Skeletal muscle tissue (tissue), 4 donors: Measurements from ENCODE around the gene KIAA1328. TPM values are rescaled to one million over a fixed set of nuclear protein-coding genes. Genes with fewer than 3 reads are reported as not detected.

Experiments used
- H3K27ac ChIP-seq: one replicate; pipeline ENCODE4 v1.7.0; 2013; ENCODE audit warnings: mild to moderate bottlenecking, low read depth, low read length, inconsistent platforms
- H3K27me3 ChIP-seq, 3 donors: one replicate each; pipeline ENCODE4 v1.7.0; 2013; ENCODE audit warnings: low read length in 3 of 3; ENCODE audit not compliant: control insufficient read depth in 3 of 3, insufficient read depth in 3 of 3
- H3K36me3 ChIP-seq, 3 donors: one replicate each; pipeline ENCODE4 v1.7.0; 2013; ENCODE audit warnings: low read length in 3 of 3; ENCODE audit not compliant: control insufficient read depth in 3 of 3, insufficient read depth in 3 of 3
- H3K4me1 ChIP-seq, 3 donors: one replicate each; pipeline ENCODE4 v1.7.0; 2013; ENCODE audit warnings: low read length in 3 of 3, mild to moderate bottlenecking in 3 of 3; ENCODE audit not compliant: control insufficient read depth in 3 of 3, insufficient read depth in 3 of 3
- H3K4me3 ChIP-seq, 3 donors: one replicate each; pipeline ENCODE4 v1.7.0; 2013; ENCODE audit warnings: low read length in 3 of 3
- H3K9ac ChIP-seq, 3 donors: one replicate each; pipeline ENCODE4 v1.7.0; 2013; ENCODE audit warnings: low read length in 3 of 3, mild to moderate bottlenecking in 3 of 3, moderate library complexity in 2 of 3, low read depth in 1 of 3
- H3K9me3 ChIP-seq, 3 donors: one replicate each; pipeline ENCODE4 v1.7.0; 2013; ENCODE audit warnings: low read length in 3 of 3; ENCODE audit not compliant: control insufficient read depth in 3 of 3
- total RNA-seq: library from RNA; depleted of rRNA; stranded (reverse); fragments of >200 nt; gene quantifications from one replicate; pipeline ENCODE4 v1.2.3, GENCODE V29; 2014
- donor health status: Osteomylitis.

Gene KIAA1328
- total RNA-seq, 1 donor from 2014 or later = 16.2 TPM

DNA sequence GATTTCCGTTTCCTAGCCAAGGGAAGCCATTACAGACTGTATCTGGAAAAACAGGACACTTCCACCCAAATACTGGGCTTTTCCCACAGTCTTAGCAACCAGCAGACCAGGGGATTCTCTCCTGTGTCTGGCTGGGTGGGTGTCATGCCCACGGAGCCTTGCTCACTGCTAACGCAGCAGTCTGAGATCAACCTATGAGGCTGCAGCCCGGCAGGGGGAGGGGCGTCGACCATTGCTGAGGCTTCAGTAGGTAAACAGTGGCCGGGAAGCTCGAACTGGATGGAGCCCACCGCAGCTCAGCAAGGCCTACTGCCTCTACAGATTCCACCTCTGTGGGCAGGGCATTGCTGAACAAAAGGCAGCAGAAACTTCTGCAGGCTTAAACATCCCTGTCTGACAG lies 131.1 kb downstream of the KIAA1328 start:
- H3K9me3 ChIP-seq = no peaks in the 10 kb centered on the region
- H3K36me3 ChIP-seq = peaks cover 0 to 2% (median 0%) of the 10 kb centered on the region in 3 donors

DNA sequence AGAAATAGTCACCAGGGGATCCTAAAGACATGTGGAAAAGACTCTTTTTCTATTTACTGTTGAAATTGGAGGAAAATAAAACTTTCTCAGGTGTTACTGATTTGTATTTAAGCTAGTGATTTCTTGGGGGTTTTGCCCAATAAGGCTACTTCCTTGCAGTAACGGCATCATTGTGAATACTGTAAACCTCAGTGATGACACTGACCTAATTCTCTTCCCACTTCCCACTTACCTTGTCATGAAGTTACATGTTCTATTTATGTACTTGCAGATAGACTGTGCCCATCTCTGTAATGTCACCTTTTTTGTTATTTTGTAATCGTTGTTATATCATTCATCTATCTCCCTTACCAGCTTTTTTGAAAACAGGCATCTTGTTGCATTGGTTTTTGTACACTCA lies 134.5 kb downstream of the KIAA1328 start:
- H3K27me3 ChIP-seq = no peaks in the 10 kb centered on the region
- H3K9ac ChIP-seq = no peak overlapping the region

More for the DNA sequence above, 131.1 kb downstream of the KIAA1328 start:
- Histone ChIP-seq H3K9ac (no peak overlapping the region), H3K27me3 (no peaks in the 10 kb centered on the region), H3K27ac (no peak overlapping the region), H3K4me1 (no peaks in the 10 kb centered on the region), H3K4me3 (no peak overlapping the region)

DNA sequence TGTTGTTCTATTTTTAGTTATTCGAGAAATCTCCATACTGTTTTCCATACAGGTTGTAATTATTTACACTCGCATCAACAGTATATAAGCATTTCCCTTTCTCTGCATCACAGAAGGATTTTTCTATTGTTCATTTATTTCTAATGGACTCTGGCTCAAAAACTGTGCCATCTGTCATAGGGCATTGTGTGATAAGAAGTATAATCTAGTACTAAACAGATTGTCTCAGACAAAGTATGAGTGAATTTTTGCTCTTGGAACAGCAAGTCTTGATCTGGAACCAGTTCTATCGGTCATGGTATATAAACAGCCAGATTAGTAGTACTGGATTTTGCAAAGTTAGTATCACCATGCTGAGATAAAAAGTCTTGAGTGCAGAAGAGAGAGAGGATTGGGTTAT lies 145.8 kb downstream of the KIAA1328 start:
- no peaks in the 10 kb centered on the region for H3K36me3 ChIP-seq

More for the DNA sequence above, 134.5 kb downstream of the KIAA1328 start:
- H3K9me3 ChIP-seq = no peaks in the 10 kb centered on the region
- H3K27ac ChIP-seq = no peak overlapping the region
- H3K4me1 ChIP-seq = no peaks in the 10 kb centered on the region
- peaks cover 0 to 2% (median 0%) of the 10 kb centered on the region in 3 donors for H3K36me3 ChIP-seq
- H3K4me3 ChIP-seq = no peak overlapping the region

DNA sequence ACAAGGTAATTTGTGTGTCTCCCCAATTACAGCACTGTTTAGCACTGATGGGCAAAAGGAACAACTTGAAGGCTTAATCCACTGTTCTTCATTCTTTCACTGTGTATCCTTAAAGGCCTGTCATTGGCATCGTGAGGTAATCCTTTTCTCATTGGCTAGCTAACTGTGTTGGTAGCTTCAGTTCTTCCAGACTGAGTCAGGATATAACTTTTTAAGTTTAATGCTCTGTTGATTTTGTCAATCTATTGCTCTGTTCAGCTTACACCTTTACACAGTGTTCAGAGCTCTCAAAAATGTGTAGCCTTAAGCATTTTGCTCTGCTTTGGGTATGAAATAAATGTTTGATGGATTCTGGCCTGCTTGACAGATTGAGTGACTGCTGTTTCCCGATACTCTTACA lies 148.2 kb downstream of the KIAA1328 start:
- Histone ChIP-seq H3K27me3 (no peaks in the 10 kb centered on the region), H3K4me3 (no peak overlapping the region), H3K9me3 (peaks cover 0 to 3% (median 0%) of the 10 kb centered on the region in 3 donors), H3K36me3 (no peaks in the 10 kb centered on the region), H3K9ac (no peak overlapping the region), H3K27ac (no peak overlapping the region), H3K4me1 (no peaks in the 10 kb centered on the region)

More for the DNA sequence above, 145.8 kb downstream of the KIAA1328 start:
- no peak overlapping the region for H3K9ac ChIP-seq
- H3K27me3 ChIP-seq = no peaks in the 10 kb centered on the region
- H3K4me3 ChIP-seq = no peak overlapping the region
- peaks cover 0 to 3% (median 0%) of the 10 kb centered on the region in 3 donors for H3K9me3 ChIP-seq
- H3K4me1 ChIP-seq = no peaks in the 10 kb centered on the region
- H3K27ac ChIP-seq = no peak overlapping the region

DNA sequence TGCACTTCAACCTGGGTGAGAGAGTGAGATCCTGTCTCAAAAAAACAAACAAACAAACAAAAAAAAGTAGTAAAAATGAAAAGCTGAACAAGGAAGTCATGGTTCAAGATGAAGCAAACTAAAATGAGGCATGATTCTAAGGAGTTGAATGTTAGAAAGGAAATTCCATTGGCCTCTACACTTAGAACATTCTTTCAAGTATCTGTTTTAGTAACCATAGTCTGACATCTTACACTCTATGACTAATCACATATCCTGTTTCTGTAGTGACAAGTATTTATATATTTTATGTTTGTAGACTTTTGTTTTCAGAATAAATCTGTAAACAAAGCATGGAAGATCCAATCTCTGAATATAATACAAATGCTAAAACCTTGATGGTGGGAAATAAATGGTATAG lies 164.1 kb downstream of the KIAA1328 start:
- no peaks in the 10 kb centered on the region for H3K4me1 ChIP-seq
- H3K9ac ChIP-seq = no peak overlapping the region
- H3K9me3 ChIP-seq = no peaks in the 10 kb centered on the region
- peaks cover 0 to 1% (median 0%) of the 10 kb centered on the region in 3 donors for H3K36me3 ChIP-seq
- no peak overlapping the region for H3K4me3 ChIP-seq
- no peak overlapping the region for H3K27ac ChIP-seq
- H3K27me3 ChIP-seq = no peaks in the 10 kb centered on the region

DNA sequence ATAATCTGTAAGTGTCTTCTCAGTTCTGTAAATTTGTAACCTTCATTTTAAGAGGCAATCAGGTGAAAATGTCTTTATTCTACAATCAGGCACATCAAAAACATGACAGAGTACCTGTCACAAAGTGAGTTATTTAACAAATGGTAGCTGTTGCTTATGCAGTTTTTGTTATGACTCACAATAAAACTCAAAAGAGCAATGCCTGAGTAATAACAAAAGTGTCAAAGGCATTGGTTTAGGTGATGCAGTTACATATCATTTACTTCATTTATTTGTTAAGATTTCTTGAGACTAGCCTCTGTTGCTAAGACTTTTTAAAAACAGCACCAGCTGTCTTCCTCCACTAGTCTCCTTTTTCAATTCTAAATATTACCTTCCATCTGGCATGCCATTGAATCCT lies 177.8 kb downstream of the KIAA1328 start:
- H3K27me3 ChIP-seq = no peaks in the 10 kb centered on the region

DNA sequence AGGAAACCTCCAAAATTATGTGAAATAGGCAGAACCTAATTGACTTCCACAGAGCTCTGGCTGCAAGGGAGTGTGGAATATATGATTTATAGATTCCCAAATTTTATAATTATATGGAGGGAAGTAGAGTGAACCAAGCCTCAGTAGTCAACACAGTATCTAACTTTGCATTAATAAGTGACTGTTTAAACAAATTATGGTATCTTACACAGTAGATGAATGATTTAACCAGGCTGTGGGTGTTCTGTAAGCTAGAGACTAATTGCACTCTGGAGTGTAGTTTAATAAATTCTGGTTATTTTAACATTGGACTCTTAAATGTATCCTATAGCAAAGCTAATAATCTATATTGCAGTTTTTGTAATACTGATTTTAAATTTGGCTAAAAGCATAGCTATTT lies 183.5 kb downstream of the KIAA1328 start:
- H3K9me3 ChIP-seq = peaks cover 0 to 9% (median 3%) of the 10 kb centered on the region in 3 donors
- no peak overlapping the region for H3K27ac ChIP-seq

More for the DNA sequence above, 177.8 kb downstream of the KIAA1328 start:
- Histone ChIP-seq H3K4me1 (no peaks in the 10 kb centered on the region), H3K36me3 (no peaks in the 10 kb centered on the region), H3K27ac (no peak overlapping the region), H3K4me3 (no peak overlapping the region), H3K9ac (no peak overlapping the region), H3K9me3 (no peaks in the 10 kb centered on the region)

DNA sequence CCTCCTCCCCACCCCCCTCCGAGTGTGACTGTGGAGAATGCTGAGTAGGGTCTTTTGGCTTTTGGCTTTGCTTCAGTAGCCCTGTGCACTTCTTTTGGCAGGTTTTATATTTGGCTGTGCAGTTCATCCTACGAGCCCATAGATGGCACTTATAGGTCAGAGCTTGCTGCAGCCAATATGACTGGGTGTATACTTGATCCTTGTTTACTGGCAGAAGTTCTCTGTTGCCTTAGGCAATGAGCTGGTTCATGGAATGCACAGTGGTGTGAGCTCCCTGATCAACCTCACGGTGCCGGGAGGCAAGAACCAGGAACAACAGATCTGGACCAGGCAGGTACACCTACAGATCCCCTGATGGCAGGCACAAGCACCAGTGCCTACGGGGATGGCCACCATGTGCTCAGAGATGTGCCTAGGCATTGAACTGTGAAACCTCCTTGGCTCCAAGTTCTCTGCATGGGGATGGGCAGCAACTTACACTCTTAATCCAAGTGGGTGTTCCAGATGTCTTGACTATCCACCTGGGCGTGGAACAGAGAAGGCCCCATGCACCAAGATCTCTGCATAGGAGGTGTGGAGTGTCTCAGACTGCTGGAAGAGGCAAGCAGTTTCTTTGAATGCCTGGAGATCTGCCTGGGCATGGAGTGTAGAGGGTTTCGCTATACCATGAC lies 190.4 kb downstream of the KIAA1328 start:
- Histone ChIP-seq H3K36me3 (peaks cover 0 to 5% (median 3%) of the 10 kb centered on the region in 3 donors), H3K9ac (no peak overlapping the region), H3K4me3 (no peak overlapping the region), H3K27me3 (no peaks in the 10 kb centered on the region), H3K27ac (no peak overlapping the region), H3K9me3 (peaks cover 0 to 9% (median 9%) of the 10 kb centered on the region in 3 donors), H3K4me1 (no peaks in the 10 kb centered on the region)

More for the DNA sequence above, 183.5 kb downstream of the KIAA1328 start:
- Histone ChIP-seq H3K36me3 (no peaks in the 10 kb centered on the region), H3K27me3 (no peaks in the 10 kb centered on the region), H3K4me1 (no peaks in the 10 kb centered on the region), H3K4me3 (no peak overlapping the region), H3K9ac (no peak overlapping the region)

DNA sequence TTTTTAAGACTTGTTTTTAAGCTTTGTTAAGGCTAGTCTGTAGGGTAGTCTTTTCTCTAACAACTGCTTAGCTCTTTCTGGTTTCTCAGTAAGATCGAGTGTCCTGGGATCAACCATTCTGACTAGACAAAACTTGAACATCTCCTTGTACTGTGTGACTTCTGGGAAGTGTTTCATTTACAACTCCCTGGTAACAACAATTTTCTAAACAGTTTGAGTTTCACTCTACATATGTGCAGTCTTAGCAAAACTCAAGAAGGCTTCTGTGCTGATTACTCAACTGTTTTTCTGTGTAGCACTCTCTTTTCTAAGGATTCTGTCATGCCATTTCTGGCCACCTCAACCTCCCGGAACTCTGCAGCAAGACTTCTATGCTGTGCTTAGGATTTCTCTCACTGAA lies 204.5 kb downstream of the KIAA1328 start:
- H3K36me3 ChIP-seq = peaks cover 0 to 3% (median 0%) of the 10 kb centered on the region in 3 donors
- H3K27me3 ChIP-seq = no peaks in the 10 kb centered on the region
- no peaks in the 10 kb centered on the region for H3K4me1 ChIP-seq
- H3K27ac ChIP-seq = no peak overlapping the region
- no peak overlapping the region for H3K9ac ChIP-seq
- H3K9me3 ChIP-seq = peaks cover 0 to under 1% (median 0%) of the 10 kb centered on the region in 3 donors
- H3K4me3 ChIP-seq = no peak overlapping the region

DNA sequence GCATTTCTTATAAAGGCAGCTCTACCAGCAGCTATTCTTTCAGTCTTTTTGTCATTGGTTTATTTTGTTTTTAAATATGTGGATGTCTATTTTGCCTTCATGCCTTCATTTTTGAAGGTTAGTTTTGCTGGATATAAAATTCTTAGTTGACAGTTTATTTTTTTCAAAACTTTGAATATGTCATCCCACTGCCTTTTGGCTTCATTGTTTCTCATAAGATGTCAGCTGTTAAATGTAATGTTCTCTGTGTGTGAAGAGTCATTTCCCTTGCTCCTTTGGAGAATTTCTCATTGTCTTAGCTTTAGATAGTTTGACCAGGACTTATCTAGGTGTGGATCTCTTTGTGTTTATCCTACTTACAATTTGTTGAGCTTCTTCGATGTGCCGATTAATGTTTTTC lies 213.5 kb downstream of the KIAA1328 start:
- peaks cover 3 to 9% (median 4%) of the 10 kb centered on the region in 3 donors for H3K9me3 ChIP-seq

More for the DNA sequence above, 213.5 kb downstream of the KIAA1328 start:
- Histone ChIP-seq H3K4me3 (no peak overlapping the region), H3K9ac (no peak overlapping the region), H3K27me3 (no peaks in the 10 kb centered on the region), H3K27ac (no peak overlapping the region), H3K36me3 (peaks cover 0 to 3% (median 0%) of the 10 kb centered on the region in 3 donors), H3K4me1 (no peaks in the 10 kb centered on the region)
